ENCODE measurements around the gene ATP11A.

ATP11A gene

GRCh38 chr13:112709825-112710783 lies 20.3 kb downstream of the ATP11A start:
- DNase-seq (ENCODE audit: low read depth in 3 of 3), result no peak

GRCh38 chr13:112710855-112711527 lies 21.2 kb downstream of the ATP11A start:
- DNase-seq (ENCODE audit: low read depth in 3 of 3), result no peak

GRCh38 chr13:112711528-112712265 lies 21.9 kb downstream of the ATP11A start:
- no peak for DNase-seq (ENCODE audit: low read depth in 3 of 3)

DNA sequence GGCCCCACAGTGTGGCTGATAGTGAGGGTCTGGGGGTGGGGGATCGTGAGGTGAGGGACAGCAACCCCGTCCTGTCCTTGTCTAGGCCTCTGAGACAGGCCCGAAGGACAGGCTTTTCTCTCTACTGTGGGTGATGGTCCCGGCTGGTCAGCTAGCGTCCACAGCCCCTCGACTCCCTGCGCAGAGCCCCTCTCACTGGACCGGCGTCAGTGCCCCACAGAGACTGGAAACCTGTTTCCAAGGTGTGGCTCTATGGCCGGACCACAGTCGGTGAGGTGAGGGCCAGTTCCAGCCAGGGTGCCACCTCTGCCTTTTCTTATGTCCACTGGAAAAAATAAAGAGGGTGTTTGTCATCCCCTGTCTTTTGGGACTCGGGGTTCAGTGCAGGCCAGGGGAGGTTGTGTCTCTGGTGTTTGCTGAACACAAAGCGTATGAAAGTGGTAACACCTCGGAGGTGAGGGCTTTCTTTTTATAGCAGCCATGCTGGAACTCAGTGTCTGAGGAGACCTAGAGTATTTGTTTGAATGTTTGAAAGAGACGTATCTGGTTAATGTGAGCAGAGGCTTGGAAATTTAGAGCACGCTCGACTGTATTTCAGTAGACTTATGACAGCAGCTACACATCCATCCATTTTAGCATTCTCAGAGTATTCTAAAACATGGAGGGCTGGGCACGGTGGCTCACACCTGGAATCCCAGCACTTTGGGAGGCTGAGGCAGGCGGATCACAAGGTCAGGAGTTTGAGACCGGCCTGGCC lies 22.8 kb downstream of the ATP11A start:
- DNase-seq (ENCODE audit: low read depth in 3 of 3), result no peak

DNA sequence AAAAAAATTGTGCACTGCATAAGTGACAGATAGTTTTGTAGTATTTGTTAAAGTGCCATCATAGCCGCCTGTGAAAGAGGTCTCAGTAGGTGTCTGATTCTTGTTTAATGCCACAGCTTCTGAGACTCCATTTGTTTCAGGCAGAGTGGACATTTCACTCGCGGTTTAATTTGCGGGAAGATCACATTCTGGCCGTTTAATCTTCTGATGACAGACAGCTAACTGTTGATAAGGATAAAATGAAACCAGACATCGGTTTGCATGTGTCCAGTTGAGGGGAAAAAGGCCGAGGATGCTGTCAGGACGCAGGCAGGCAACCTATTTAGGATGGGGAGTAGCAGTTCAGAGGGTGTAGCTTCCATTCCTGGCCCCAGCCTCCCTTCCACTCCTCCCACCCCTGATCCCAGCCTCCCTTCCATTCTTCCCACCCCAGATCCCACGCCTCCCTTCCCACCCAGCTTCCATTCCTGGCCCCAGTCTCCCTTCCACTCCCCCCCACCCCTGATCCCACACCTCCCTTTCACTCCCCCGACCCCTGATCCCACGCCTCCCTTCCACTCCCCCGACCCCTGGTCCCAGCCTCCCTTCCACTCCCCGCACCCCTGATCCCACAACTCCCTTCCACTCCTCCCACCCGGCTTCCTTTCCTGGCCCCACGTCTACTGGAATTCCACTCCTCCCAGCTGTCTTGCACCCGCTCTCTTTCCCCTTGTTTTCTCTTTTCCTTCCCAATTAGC lies 23.8 kb downstream of the ATP11A start:
- DNase-seq (ENCODE audit: low read depth in 3 of 3), result no peak

DNA sequence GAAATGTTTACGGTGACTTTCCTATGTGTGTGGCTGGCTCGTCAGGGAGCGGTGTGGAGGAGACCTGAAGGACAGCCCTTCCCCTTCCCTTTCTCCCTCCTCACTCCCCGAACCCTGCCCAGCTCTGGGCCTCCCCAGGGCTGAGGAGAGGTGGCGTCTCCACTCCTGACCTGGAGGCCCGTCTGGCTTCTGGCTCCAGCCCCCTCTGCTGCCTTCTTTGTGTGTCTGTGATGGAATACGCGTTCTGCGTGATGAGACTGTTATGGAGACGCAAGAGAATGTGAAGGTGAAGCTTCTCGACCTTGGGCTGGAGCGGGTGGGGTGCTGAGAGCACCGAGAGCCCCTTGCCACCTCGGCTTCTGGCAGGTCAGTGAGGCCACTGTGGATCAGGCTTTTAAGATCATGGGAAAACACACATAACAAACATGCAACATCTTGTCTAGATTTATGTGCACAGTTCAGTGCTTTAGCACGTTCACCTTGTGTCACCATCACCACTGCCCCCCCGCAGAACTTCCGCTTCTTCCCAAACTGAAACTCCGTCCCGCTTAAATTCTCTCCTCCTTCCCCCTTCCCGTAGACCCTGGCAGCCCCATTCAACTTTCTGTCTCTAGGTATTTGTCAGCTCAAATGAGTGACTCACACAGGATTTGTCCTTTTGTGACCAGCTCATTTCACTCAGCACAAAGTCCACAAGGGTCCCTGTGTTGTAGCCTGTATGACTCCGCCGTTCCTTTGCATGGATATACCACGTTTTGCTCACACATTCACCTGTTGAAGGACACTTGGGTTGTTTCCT lies 24.7 kb downstream of the ATP11A start:
- no peak for DNase-seq (ENCODE audit: low read depth in 3 of 3)

DNA sequence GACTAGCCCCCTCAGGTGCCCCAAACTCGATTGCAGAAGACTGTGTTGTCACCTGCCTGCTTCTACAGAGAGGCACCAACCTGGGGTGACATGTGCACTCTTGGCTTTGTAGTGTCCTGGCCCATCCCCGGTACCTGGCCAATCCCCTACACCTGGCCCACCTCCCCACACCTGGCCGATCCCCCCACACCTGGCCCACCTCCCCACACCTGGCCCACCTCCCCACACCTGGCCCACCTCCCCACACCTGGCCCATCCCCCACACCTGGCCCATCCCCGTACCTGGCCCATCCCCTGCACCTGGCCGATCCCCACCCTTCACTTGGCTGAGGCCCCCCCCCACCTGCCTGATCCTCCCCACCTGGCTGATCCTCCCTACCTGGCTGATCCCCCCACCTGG lies 25.4 kb downstream of the ATP11A start:
- DNase-seq (ENCODE audit: low read depth in 3 of 3), result no peak

DNA sequence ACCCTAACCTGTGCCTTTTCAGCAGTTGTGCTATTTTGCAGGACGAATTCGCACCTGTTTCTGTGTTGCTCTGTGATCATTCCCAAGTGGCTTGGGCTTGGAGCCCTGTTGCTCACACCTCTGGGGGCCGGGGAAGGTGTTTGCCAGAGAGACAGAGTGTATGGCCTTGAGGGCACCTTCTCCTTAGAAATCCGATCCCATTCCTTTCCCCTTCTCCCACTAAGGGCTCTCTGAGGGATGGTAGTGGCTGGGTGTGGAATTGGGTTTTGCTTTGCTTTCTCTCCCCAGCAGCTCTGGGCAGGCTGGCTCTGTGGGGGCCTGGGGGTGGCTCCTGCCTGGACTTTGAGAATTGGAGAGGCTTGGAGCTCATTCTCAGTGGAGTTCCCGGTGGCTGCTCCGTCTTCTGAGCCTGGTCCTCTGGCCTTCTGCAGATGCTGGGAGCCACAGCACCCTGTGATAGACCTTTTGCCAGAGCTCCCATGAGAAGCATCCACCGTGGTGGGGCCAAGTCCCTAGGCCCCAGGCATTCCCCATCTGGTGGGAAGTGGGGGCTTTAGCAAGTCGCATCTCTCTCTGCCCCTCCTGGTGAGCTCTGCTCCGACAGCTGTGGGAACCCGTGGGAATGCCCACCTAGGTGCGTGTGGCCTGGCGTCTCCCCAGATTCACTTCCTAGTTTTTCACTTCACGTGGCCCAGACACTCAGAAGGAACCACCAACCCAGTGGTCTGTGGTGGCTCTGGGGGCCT lies 26.1 kb downstream of the ATP11A start:
- no peak for DNase-seq (ENCODE audit: low read depth in 3 of 3)

DNA sequence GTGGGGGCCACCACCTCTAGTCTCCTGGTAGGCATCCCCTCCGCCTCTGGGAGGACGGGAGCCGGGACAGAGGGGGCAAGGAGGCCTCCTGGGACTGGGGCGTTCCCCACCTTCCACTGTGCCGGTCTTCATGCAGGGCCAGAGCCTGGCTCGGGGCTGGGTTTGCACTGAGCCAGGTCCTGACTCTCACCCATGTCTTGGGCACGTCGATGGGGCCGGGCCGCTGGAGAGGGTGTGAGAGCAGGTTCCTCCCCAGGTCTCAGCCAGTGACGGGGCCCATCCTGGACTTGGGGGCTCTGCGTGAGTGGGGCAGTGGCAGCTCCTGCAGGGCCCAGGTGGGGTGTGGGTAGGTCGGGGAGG lies 26.6 kb downstream of the ATP11A start:
- no peak for DNase-seq (ENCODE audit: low read depth in 3 of 3)

GRCh38 chr13:112716841-112717520 lies 27.1 kb downstream of the ATP11A start:
- no peak for DNase-seq (ENCODE audit: low read depth in 3 of 3)

GRCh38 chr13:112718318-112718717 lies 28.5 kb downstream of the ATP11A start:
- DNase-seq (ENCODE audit: low read depth in 3 of 3), result no peak

DNA sequence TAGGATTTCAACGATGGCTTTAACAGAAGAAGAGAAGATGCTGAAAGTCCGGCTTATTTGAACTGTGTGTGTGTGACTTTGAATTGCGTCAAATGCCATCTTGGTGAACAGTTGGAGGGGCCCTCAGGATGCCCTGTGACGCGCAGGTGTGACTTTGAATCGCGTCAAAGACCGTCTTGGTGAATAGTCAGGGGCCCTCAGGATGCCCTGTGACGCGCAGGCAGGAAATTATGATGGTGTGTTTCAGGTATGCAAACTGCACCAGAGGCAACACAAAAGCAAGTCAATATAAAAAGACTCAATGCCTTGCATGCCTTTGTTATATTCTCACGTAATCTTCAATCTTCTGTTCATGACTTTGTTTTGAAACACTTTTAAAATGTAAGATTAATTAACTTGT lies 29.2 kb downstream of the ATP11A start:
- no peak for DNase-seq (ENCODE audit: low read depth in 3 of 3)

DNA sequence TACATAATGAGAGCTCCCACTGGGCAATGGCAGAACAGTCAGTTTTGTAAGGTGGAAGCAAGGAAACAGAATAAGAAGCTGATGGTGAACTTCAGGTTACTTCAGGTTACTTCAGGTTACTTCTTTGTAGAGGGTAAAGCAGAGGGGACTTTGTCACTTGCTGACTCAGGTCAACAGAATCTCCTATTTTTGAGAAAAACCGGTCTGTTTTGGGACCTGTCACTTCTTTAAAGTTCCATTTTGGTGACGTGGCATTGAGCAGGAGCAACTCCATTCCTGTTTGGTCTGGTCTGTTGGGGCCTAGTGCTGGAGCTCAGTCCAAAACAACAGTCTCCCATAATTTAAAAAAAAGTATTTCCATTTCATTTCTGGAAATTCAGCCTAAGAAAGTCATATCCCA lies 29.7 kb downstream of the ATP11A start:
- DNase-seq (ENCODE audit: low read depth in 3 of 3), result no peak

- DNase-seq (ENCODE audit: low read depth in 3 of 3), result no peak
Observed at GRCh38 chr13:112720251-112720650, 30.4 kb downstream of the ATP11A start.

- no peak for DNase-seq (ENCODE audit: low read depth in 3 of 3)
Observed at GRCh38 chr13:112720814-112721197, 31.0 kb downstream of the ATP11A start.

GRCh38 chr13:112721198-112722104 lies 31.6 kb downstream of the ATP11A start:
- no peak for DNase-seq (ENCODE audit: low read depth in 3 of 3)

DNA sequence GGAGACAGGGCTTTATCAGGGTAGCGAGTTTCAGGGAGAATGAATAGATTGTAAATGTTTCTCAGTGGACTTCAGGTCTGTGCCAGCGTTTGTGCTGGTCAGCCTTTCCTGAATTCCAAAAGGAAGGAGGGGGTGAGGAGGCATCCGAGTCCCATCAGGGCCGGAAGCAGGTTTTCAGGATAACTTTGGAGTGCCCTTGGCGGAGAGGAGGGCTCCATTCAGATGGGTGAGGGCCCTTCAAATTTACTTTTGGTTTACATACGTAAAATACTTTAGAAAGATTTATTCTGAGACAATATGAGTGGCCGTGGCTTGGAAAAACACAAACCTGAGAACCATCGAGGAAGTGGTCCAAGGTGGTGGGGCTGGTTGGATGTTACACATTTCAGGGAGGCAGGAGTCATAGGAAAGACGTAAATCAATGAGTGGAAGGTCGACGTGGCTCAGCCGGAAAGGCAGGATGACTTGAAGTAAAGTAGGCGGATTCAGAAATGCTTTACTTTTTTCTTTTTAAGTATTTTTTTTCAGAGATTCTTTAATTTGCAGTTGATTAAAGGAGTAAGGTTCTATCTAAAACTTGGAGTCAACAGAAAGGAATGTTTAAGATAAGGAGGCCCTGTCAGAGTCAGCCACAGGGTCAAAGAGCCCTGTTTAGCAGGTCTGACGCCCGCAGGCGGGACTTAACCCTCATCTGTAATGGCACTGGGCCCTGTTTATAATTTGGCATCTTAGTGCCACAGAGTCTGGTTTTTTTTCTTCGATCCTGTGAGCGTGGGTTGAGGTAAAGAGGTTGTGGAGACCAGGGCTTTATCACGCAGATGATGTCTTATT lies 32.8 kb downstream of the ATP11A start:
- DNase-seq (ENCODE audit: low read depth in 3 of 3), result no peak

Data from stimulated activated CD4-positive, alpha-beta T cell treated with anti-CD3 and anti-CD28 coated beads, TNF-alpha, amount 100 ng/mL, for 24 hours (primary cell).